ENCODE measurements around the gene NCK2.

Gene NCK2

DNA sequence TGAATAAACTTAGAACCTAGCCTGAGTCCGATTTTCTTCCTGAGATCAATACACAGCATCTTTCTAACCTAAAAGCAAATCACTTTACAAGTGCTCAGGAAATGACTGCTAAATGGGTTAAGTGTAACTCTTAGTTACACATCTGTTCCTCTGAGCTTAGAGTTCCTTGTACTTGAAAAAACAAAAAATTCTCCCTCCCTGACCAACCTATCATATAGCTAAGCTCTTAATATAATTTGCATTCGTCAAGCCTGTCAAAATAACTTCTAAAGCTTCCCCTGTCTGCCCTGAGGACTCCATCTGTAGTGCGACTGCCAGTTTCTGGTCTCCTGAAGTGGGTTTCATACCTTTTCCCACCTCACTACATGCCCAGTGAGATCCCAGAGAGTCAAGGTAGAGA, 190.4 kb downstream of the NCK2 start:
- DNase-seq: no peak

DNA sequence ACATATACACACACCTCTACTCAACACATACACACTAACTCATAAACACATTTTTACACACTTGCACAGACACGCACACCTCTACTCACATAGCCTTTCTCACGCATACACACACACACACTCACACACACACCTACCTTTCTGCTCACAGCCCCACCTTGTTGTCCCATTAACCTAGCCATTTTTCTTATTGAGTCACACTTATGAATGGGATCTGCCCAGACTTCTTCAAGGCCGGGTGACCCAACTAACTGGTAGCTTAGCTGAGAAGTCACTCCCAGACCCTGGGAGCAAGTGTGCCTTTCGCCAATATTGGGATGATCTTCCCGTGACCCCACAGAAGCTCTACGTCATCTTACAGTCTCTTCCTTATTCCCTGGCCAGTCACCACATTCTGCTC, 192.2 kb downstream of the NCK2 start:
- DNase-seq: no peak

DNA sequence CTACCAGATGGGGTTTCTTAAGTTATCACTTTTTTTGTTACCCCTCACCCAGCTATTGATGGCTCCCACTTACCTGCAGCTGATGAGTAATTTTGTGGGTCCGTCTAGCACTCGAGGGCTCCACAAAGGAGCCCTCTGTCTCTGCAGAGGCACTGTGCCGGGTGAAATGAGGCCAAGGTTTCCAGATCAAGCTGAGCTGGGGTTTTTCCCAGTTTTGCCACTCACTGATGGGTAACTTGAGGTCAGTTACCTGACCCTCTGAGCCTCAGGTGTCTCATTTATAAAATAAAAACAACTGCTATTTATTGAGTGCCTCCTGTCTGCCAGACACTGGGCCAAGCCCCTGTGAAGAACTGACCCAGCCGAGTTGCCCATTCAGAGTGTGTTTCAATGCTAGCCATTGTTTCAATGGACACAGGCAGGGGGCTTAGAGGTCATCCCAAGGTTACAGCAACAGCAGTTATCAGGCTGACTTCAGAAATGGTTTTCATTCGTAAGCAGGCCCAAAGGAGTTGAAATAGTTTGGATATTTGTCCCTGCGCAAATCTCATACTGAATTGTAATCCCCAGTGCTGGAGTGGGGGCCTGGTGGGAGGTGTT, 192.9 kb downstream of the NCK2 start:
- DNase-seq: no peak

Data from AML-193 (cell line).